Measurements from ENCODE around the gene KIR3DL2.
"Not testable (repeated sequence)": the region's sequence is repeated elsewhere in the genome, so short reads cannot be mapped to it uniquely, and the experiment has no call there.

DNA sequence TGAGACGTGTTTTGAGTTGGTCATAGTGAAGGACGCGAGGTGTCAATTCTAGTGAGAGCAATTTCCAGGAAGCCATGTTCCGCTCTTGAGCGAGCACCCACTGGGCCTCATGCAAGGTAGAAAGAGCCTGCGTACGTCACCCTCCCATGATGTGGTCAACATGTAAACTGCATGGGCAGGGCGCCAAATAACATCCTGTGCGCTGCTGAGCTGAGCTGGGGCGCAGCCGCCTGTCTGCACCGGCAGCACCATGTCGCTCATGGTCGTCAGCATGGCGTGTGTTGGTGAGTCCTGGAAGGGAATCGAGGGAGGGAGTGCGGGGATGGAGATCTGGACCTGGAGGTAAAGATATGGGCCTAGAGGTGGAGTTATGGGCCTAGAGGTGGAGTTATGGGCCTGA, 34.0 kb upstream of the KIR3DL2 start, which contains the start of gene KIR3DL1:
- not testable (repeated sequence) for TF ChIP-seq CTCF, POLR2AphosphoS5 (IDR thresholded peaks at IDR 0.05)
